GM12801 (cell line): ENCODE data around the gene HABP2.

ENCODE experiments used
- TF ChIP-seq, protein P1 (sequence below): IDR thresholded peaks from one replicate; pipeline ENCODE4 v1.5.1; 2011; ENCODE audit warnings: control low read depth; ENCODE audit not compliant: insufficient read length; ENCODE audit errors: extremely low read depth

The HABP2 gene

DNA sequence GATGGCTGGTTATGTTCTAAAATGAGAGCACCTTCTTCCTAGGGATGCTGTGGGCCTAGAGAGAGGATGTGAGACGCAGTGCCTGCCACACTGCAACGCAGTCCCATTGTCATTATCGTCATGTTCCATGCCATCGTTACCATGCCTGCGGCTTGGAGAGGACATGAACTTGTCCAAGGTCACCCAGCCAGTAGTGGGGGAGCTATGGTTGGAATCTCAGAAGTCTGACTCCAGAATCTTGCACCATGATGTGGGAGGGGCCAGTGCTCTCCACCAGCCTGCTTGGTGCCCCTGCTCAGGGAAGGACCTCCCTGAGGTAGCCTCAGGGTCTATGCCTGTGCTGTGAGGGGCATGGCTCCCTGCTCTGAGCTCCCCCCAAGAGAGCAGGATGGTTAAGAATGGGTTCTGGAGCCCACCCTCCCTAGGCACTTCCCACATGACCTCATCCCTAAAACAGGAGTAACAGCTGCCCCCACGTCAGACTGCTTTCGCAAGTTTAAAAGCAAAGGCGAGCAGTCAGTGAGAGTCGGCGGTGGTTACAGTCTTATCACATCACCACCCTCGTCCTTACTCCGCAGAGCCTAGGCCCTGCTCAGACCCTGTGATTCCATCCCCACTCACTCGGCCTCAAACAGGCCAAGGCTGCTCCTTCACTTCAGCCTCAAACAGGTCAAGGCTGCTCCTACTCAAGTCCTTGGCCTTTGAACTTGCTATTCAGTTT is 50.4 kb downstream of the HABP2 start:
- TF ChIP-seq, protein P1, sequence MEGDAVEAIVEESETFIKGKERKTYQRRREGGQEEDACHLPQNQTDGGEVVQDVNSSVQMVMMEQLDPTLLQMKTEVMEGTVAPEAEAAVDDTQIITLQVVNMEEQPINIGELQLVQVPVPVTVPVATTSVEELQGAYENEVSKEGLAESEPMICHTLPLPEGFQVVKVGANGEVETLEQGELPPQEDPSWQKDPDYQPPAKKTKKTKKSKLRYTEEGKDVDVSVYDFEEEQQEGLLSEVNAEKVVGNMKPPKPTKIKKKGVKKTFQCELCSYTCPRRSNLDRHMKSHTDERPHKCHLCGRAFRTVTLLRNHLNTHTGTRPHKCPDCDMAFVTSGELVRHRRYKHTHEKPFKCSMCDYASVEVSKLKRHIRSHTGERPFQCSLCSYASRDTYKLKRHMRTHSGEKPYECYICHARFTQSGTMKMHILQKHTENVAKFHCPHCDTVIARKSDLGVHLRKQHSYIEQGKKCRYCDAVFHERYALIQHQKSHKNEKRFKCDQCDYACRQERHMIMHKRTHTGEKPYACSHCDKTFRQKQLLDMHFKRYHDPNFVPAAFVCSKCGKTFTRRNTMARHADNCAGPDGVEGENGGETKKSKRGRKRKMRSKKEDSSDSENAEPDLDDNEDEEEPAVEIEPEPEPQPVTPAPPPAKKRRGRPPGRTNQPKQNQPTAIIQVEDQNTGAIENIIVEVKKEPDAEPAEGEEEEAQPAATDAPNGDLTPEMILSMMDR = no peak

DNA sequence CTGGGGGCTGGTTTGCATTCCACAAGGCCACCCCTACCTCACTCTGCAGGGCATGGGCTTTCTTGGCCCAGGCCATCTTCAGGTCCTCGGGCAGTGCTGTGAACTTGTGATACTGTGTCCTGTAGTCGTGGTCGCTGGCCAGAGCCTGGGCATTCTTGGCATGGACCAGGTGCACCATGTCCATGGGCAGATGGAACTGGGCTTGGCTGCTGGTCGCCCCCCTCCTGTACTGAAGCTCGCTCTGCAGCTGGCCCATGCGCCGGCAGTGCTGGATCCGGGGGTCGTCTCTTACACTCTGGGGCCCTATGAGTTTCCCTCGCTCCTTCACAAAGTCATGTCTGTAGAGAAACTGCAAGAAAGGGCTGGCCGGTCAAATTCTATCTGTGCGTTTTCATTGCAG is 51.7 kb downstream of the HABP2 start:
- TF ChIP-seq, protein P1 = no peak

DNA sequence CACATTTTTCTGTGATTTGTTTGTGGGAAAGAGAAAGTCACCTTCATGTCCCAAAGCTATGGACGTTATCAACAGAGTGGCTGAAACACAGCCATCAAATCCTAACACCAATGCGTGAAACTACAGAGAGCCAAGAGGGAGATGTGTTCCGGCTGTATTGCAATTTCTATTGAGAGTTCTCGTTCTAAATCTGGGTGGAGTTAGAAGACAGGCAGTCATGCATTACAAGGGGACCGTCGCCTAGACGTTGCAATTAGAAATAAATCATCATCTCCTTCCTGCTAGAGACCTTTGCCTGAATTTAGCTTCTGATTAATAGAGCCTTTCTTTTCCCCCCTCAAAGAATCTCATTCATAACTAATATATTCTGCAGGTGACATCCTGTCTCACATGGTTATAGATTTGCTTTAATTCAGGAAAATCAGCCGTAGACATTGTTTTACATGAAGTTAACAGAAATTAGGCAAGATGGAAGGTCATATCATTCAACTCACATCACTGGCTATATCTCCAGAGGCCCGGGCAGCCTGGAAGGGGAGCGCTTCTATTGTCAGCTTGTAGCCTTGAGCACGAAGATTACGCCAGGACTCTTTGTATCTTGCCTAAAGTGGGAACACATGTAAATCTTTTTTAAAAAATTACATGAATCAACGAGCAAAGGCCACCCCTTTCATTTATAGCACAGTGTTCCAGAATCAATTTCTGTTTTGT is 52.6 kb downstream of the HABP2 start:
- TF ChIP-seq, protein P1 = no peak

DNA sequence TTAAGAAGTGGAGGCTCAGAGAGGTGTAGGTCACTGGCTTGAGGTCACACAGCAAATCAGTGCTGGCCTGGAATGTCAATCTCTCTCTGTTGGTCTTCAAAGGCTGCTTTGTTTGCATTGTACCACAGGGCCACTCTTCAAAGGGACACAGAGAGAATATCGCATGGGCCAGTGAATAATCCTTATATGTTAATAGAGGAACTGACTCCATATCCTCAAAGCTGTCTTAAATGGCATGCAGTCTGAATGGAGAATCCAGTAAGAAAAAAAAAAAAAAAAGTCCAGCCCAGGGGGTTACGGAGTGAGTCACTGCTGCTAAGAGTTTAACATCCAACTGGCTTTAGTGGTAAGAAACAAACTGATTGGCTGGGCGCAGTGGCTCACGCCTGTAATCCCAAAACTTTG is 56.9 kb downstream of the HABP2 start:
- TF ChIP-seq, protein P1 = no peak

DNA sequence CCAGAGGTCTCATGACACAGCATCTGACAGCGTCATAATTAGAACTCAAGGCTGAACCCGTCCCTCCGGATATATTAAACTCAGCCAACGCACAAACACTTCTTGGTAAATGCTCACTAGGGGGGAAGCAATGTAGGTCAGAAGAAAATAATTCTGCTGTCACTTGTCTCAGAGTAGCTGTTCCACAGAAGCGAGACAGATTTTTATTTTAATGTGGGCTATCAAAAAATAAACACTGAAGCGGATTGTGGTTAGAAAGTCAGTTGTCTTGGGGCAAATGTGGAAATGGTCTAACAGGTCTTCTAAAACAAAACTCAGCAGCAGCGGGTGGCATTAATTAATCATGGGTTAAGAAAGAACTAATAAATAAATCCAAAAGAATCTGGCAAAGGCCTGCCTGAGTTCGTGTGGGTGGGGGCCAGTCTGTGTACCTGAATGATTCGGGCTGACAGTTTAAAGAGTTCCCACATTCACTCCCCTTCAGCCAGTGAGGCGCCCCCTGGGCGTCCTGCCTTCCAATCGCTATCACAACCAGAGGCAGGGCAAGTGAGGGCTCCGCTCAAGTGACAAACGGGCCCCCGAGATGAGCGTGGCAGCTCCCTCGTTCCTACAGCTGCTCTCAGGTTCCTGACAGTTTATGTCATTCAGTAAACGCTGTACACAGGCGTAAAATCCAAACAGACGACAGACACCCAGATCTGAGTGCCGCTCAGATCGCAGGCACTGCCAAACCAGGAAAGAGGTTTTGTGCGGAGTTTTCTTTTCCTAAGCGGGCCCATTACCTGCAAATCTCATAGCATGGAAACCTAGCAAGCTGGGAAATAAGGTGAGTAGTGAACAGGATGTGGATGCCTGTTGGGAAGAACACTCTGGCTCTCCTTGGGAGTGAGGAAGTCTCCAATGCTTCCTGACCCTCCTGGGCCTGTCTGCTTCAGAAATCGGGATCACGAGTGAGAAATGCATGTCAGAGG is 58.1 kb downstream of the HABP2 start:
- TF ChIP-seq, protein P1 = no peak

DNA sequence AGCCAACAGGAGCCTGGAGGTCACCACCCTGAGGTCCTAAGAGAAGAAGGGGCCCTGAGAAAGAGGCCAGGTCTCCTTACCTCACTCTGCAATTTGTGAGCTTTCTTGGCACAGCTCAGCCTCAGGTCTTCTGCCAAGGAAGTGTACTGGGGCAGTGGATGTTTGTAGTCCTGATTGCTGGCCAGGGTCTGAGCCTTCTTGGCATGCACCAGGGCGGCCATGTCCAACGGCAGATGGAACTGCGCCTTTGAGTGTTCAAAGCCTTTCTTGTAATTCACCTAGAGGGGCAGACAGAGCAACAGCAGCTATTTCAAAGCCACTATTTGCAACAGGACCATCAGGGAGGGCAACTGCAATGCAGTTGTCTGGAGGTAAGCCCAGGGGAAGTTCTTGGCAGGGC is 59.3 kb downstream of the HABP2 start:
- TF ChIP-seq, protein P1 = no peak

DNA sequence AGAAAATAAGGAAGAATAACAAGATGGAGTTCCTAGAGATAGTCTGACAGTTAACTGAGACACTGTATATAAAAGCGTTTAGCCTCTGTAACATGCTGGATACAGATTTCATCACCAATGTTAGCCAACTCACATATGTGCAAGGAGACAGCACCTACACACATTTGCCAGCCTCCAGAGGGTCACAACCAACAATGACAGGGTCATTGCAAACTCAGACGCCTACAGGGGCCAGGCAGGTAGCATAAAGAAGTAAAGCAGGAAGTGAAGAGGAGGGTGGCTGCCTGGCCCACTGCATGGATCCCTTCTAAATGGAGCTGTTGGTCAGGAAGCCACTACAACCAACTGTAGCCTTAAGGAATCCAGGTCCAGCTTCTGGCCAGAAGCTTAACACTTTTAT is 60.6 kb downstream of the HABP2 start:
- TF ChIP-seq, protein P1 = no peak
